ENCODE data around the gene WWOX. TPM values are rescaled to one million over a fixed set of nuclear protein-coding genes. Genes with fewer than 3 reads are reported as not detected.

The WWOX gene
- total and polyA plus RNA-seq, 2 of the 13 experiments (the other 11 are each of a cell fraction or from before 2014, with no cell fraction given), result 9.1 to 37.4 TPM

GRCh38 chr16:78984887-78985464, 885.5 kb downstream of the WWOX start (continued):
- TF ChIP-seq TCF12 (IDR thresholded peaks at IDR 0.05) (no peak), TCF12 (CRISPR knock-in tag; IDR thresholded peaks at IDR 0.05) (no peak), EED (CRISPR knock-in tag; IDR thresholded peaks at IDR 0.05) (no peak), PAX8 (CRISPR knock-in tag; IDR thresholded peaks at IDR 0.05; ENCODE audit: borderline replicate concordance) (no peak), FOXM1 (CRISPR knock-in tag; IDR thresholded peaks at IDR 0.05) (no peak), ZNF83 (CRISPR knock-in tag; IDR thresholded peaks at IDR 0.05; ENCODE audit: borderline replicate concordance) (0 out of 2 replicates have a peak, but pooled peaks have one; percentile 63), ZNF10 (CRISPR knock-in tag; IDR thresholded peaks at IDR 0.05; ENCODE audit: borderline replicate concordance, low read depth) (no peak), ZNF781 (CRISPR knock-in tag; IDR thresholded peaks at IDR 0.05; ENCODE audit: borderline replicate concordance, not compliant biosample characterization) (no peak), SMC3 (IDR thresholded peaks at IDR 0.05; ENCODE audit: low read length) (peak; percentile 9; the same call in 1 of the 2 replicates), ZNF468 (CRISPR knock-in tag; IDR thresholded peaks at IDR 0.05) (no peak), ZNF792 (CRISPR knock-in tag; IDR thresholded peaks at IDR 0.05) (no peak), NFKBIZ (CRISPR knock-in tag; IDR thresholded peaks at IDR 0.05) (no peak), TFAP4 (IDR thresholded peaks at IDR 0.05; ENCODE audit: borderline replicate concordance, low read depth) (no peak), ZNF232 (CRISPR knock-in tag; IDR thresholded peaks at IDR 0.05; ENCODE audit: borderline replicate concordance) (no peak), ZNF761 (CRISPR knock-in tag; conservative IDR thresholded peaks at IDR 0.05) (no peak), SRSF9 (IDR thresholded peaks at IDR 0.05; ENCODE audit: borderline replicate concordance, insufficient read depth, low read depth, low read length, poor library complexity, severe bottlenecking) (no peak), BRF2 (CRISPR knock-in tag; IDR thresholded peaks at IDR 0.05) (no peak), CSRNP2 (CRISPR knock-in tag; conservative IDR thresholded peaks at IDR 0.05; ENCODE audit: low read depth) (no peak), NFYC (CRISPR knock-in tag; IDR thresholded peaks at IDR 0.05) (no peak), ZNF446 (CRISPR knock-in tag; IDR thresholded peaks at IDR 0.05) (no peak), CENPT (CRISPR knock-in tag; IDR thresholded peaks at IDR 0.05; ENCODE audit: low read depth) (no peak), ZNF777 (CRISPR knock-in tag; IDR thresholded peaks at IDR 0.05) (no peak), ZSCAN25 (CRISPR knock-in tag; IDR thresholded peaks at IDR 0.05) (0 out of 2 replicates have a peak, but pooled peaks have one; percentile 55), HMGA1 (CRISPR knock-in tag; conservative IDR thresholded peaks at IDR 0.05) (no peak), GMEB1 (CRISPR knock-in tag; IDR thresholded peaks at IDR 0.05; ENCODE audit: borderline replicate concordance) (0 out of 2 replicates have a peak, but pooled peaks have one; percentile 22), ZNF33A (CRISPR knock-in tag; IDR thresholded peaks at IDR 0.05; ENCODE audit: borderline replicate concordance) (no peak), MBNL3 (CRISPR knock-in tag; conservative IDR thresholded peaks at IDR 0.05) (no peak), SOX5 (CRISPR knock-in tag; IDR thresholded peaks at IDR 0.05; ENCODE audit: borderline replicate concordance) (no peak)
